ENCODE results near the gene TMEM101.

- TF ChIP-seq GATA2 (CRISPR knock-in tag; IDR thresholded peaks at IDR 0.05), result no peak
- TF ChIP-seq POLR2AphosphoS5 (IDR thresholded peaks at IDR 0.05; ENCODE audit: low read depth, low read length), result no peak
- TF ChIP-seq REST (IDR thresholded peaks at IDR 0.05; ENCODE audit: low read depth, low read length), result no peak
- TF ChIP-seq, protein P1, sequence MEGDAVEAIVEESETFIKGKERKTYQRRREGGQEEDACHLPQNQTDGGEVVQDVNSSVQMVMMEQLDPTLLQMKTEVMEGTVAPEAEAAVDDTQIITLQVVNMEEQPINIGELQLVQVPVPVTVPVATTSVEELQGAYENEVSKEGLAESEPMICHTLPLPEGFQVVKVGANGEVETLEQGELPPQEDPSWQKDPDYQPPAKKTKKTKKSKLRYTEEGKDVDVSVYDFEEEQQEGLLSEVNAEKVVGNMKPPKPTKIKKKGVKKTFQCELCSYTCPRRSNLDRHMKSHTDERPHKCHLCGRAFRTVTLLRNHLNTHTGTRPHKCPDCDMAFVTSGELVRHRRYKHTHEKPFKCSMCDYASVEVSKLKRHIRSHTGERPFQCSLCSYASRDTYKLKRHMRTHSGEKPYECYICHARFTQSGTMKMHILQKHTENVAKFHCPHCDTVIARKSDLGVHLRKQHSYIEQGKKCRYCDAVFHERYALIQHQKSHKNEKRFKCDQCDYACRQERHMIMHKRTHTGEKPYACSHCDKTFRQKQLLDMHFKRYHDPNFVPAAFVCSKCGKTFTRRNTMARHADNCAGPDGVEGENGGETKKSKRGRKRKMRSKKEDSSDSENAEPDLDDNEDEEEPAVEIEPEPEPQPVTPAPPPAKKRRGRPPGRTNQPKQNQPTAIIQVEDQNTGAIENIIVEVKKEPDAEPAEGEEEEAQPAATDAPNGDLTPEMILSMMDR (IDR thresholded peaks at IDR 0.05), result no peak
- TF ChIP-seq SIN3A (IDR thresholded peaks at IDR 0.05; ENCODE audit: borderline replicate concordance, low read depth, low read length), result no peak
- no peak for TF ChIP-seq EZH2phosphoT487 (IDR thresholded peaks at IDR 0.05; ENCODE audit: borderline replicate concordance, low read depth)
- TF ChIP-seq, protein P2, sequence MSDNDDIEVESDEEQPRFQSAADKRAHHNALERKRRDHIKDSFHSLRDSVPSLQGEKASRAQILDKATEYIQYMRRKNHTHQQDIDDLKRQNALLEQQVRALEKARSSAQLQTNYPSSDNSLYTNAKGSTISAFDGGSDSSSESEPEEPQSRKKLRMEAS (IDR thresholded peaks at IDR 0.05; ENCODE audit: low read depth), result no peak
Measured at GRCh38 chr17:43999024-43999423, 15.7 kb downstream of the TMEM101 start.

All from SK-N-SH (cell line).